Right lobe of liver (tissue), 6 donors: ENCODE data around the gene KRTAP5-2. TPM values are rescaled to one million over a fixed set of nuclear protein-coding genes. Genes with fewer than 3 reads are reported as not detected.
A peak's percentile ranks its signal among the peaks of the same experiment; 100 is the strongest.

ENCODE experiments used
- ATAC-seq, 4 donors: fragments of 200-7000 bp; cut with Tn5 transposase; one replicate each; pipeline ENCODE4 v1.9.1; 2020; ENCODE audit warnings: mild to moderate bottlenecking in 4 of 4, moderate library complexity in 4 of 4
- DNase-seq, 3 donors: peaks; one replicate each; pipeline ENCODE4 v3.0.0-alpha.2; 2020
- H3K27ac ChIP-seq, 3 donors: fragments of 200-600 bp; one replicate each; pipeline ENCODE4 v1.8.0; 2022
- H3K27me3 ChIP-seq, 2 donors: fragments of 200-600 bp; one replicate each; pipeline ENCODE4 v1.8.0; 2022
- H3K36me3 ChIP-seq, 4 donors: fragments of 200-600 bp; sonication (generic) in 1 of 4; one replicate each; pipeline versions ENCODE4 v1.5.1 to v1.8.0; 2017 to 2022; ENCODE audit warnings: control low read depth in 1 of 4
- H3K4me1 ChIP-seq, 4 donors: fragments of 200-600 bp; sonication (generic) in 1 of 4; one replicate each; pipeline versions ENCODE4 v1.5.1 to v1.8.0; 2017 to 2022; ENCODE audit warnings: control low read depth in 1 of 4
- H3K4me3 ChIP-seq, 3 donors: fragments of 200-600 bp; one replicate each; pipeline ENCODE4 v1.8.0; 2022
- H3K9me3 ChIP-seq, 4 donors: fragments of 200-600 bp; sonication (generic) in 1 of 4; one replicate each; pipeline versions ENCODE4 v1.5.1 to v1.8.0; 2017 to 2022; ENCODE audit warnings: control low read depth in 1 of 4
- CTCF ChIP-seq, 4 donors: fragments of 200-600 bp in 3 of 4; fragments of 450-650 bp in 1 of 4; IDR thresholded peaks; one replicate each; pipeline versions ENCODE4 v1.5.1 to v1.8.0; 2016 to 2022; ENCODE audit warnings: antibody characterized with exemption in 4 of 4, mild to moderate bottlenecking in 2 of 4
- POLR2A ChIP-seq: fragments of 450-650 bp; IDR thresholded peaks from one replicate; pipeline ENCODE4 v1.6.1; 2017; ENCODE audit warnings: antibody characterized with exemption, mild to moderate bottlenecking
- WGBS: methylation state at CpG from one replicate; pipeline ENCODE4 v1.1.6; 2018; ENCODE audit warnings: low coverage, low lambda C conversion rate; ENCODE audit not compliant: insufficient coverage; ENCODE audit errors: missing lambda C conversion rate; 5-methylcytosine and 5-hydroxymethylcytosine counted together
- intact Hi-C, 2 donors: fragments of 100-400 bp; cut with DNase I; formaldehyde crosslinking; loops; one replicate each; pipeline versions ENCODE4 v1.11.2 to v1.14.1; 2022
- total RNA-seq, 6 experiments: library from RNA; depleted of rRNA in 2 of 6; stranded (reverse); fragments of >200 nt in 2 of 6; fragmentation: NEBNext Ultra II Directional in 3 of 6; extraction: Animal tissue kit (Norgen Biotek cat#: 25700) in 3 of 6; gene quantifications; one replicate each; pipeline versions ENCODE4 v1.1.0 to v1.2.4, GENCODE V29; 2016 to 2023
- donor health status: DM: no; HTN: yes; CAD: no.
- donor health status: DM: no; HTN: no; CAD: no.
- donor health status: DM: no; HTN: no; CAD: no.
- donor health status: DM: no; HTN: yes; CAD: no.
- donor health status: DM: no; HTN: yes; CAD: no.

Gene KRTAP5-2
- total RNA-seq, 6 experiments from 2014 or later, result not detected

- intact Hi-C loops, result loop anchor here in 1 of 2 donors (10.0 kb wide), 1 partner anchor 116 kb away; no protein-coding TSS in a partner anchor
- peaks cover 0 to 19% (median 5%) of the 10 kb centered on the region in 4 donors for H3K4me1 ChIP-seq
- WGBS, result 14% methylated on average over 10 of the region's 58 CpGs
- H3K36me3 ChIP-seq, result no peaks in the 10 kb centered on the region
- no peaks in the 10 kb centered on the region for H3K27me3 ChIP-seq
- no peak for TF ChIP-seq POLR2A
- no peak for TF ChIP-seq CTCF (IDR thresholded peaks at IDR 0.05)
- no peak for ATAC-seq
- no peak overlapping the region for H3K27ac ChIP-seq
- peak overlapping the region; percentile 32 to 65 (median 36) for H3K4me3 ChIP-seq
- peak in 1 of 3 donors; percentile 37 for DNase-seq
- H3K9me3 ChIP-seq, result no peaks in the 10 kb centered on the region
These were observed 27.0 kb downstream of the KRTAP5-2 start for GRCh38 chr11:1570896-1571759.

GRCh38 chr11:1570531-1570895 is 27.6 kb downstream of the KRTAP5-2 start:
- 80% methylated on average over 1 of the region's 8 CpGs for WGBS
- peak in 1 of 3 donors; percentile 17 for DNase-seq
- peak overlapping the region in 1 of 3 donors; percentile 65 for H3K4me3 ChIP-seq

GRCh38 chr11:1570001-1570453 is 28.1 kb downstream of the KRTAP5-2 start:
- TF ChIP-seq POLR2A (no peak), CTCF (IDR thresholded peaks at IDR 0.05) (no peak)
- H3K27me3 ChIP-seq, result no peaks in the 10 kb centered on the region
- WGBS, result 65% methylated on average over 2 of the region's 11 CpGs
- ATAC-seq, result no peak
- H3K9me3 ChIP-seq, result no peaks in the 10 kb centered on the region
- H3K36me3 ChIP-seq, result no peaks in the 10 kb centered on the region
- peak in 1 of 3 donors; percentile 20 for DNase-seq
- no peak overlapping the region for H3K4me3 ChIP-seq
- intact Hi-C loops, result loop anchor here in 1 of 2 donors (10.0 kb wide), 1 partner anchor 115 kb away; no protein-coding TSS in a partner anchor
- H3K4me1 ChIP-seq, result peaks cover 0 to 19% (median 5%) of the 10 kb centered on the region in 4 donors
- H3K27ac ChIP-seq, result no peak overlapping the region

More at GRCh38 chr11:1570531-1570895, 27.6 kb downstream of the KRTAP5-2 start:
- Histone ChIP-seq H3K4me1 (peaks cover 0 to 19% (median 5%) of the 10 kb centered on the region in 4 donors), H3K9me3 (no peaks in the 10 kb centered on the region), H3K27me3 (no peaks in the 10 kb centered on the region), H3K27ac (no peak overlapping the region), H3K36me3 (no peaks in the 10 kb centered on the region)
- intact Hi-C loops, result loop anchor here in 1 of 2 donors (10.0 kb wide), 1 partner anchor 116 kb away; no protein-coding TSS in a partner anchor
- no peak for TF ChIP-seq CTCF (IDR thresholded peaks at IDR 0.05)
- no peak for TF ChIP-seq POLR2A
- no peak for ATAC-seq

GRCh38 chr11:1569251-1569780 is 28.8 kb downstream of the KRTAP5-2 start:
- Histone ChIP-seq H3K36me3 (no peaks in the 10 kb centered on the region), H3K27me3 (no peaks in the 10 kb centered on the region), H3K27ac (no peak overlapping the region), H3K4me1 (peaks cover 0 to 16% (median 4%) of the 10 kb centered on the region in 4 donors), H3K9me3 (no peaks in the 10 kb centered on the region), H3K4me3 (no peak overlapping the region)
- TF ChIP-seq CTCF (IDR thresholded peaks at IDR 0.05), result no peak
- DNase-seq (peak in 1 of 3 donors; percentile 14), ATAC-seq (no peak)
- WGBS, result 37% methylated on average over 2 of the region's 14 CpGs
- intact Hi-C loops, result no loop called here
